Breast epithelium (tissue), 4 donors: ENCODE results near the gene EAPP. TPM values are rescaled to one million over a fixed set of nuclear protein-coding genes. Genes with fewer than 3 reads are reported as not detected.

Experiments
- DNase-seq, 2 donors: peaks; one replicate each; pipeline ENCODE4 v3.0.0-alpha.2; 2019; ENCODE audit warnings: low spot score in 2 of 2
- H3K27ac ChIP-seq, 2 donors: fragments of 200-600 bp; sonication (generic) in 1 of 2; one replicate each; pipeline ENCODE4 v1.5.1; 2016 to 2019; ENCODE audit warnings: mild to moderate bottlenecking in 1 of 2
- H3K27me3 ChIP-seq, 2 donors: fragments of 200-600 bp; sonication (generic) in 1 of 2; one replicate each; pipeline versions ENCODE4 v1.5.1 to v1.6.0; 2017 to 2019; ENCODE audit warnings: control low read depth in 1 of 2, mild to moderate bottlenecking in 1 of 2
- H3K36me3 ChIP-seq: fragments of 200-600 bp; one replicate; pipeline ENCODE4 v1.5.1; 2019
- H3K4me1 ChIP-seq, 2 donors: fragments of 200-600 bp; sonication (generic); one replicate each; pipeline ENCODE4 v1.5.1; 2016 to 2019; ENCODE audit warnings: control low read depth in 1 of 2
- H3K4me3 ChIP-seq, 3 donors: fragments of 200-600 bp; sonication (generic); 1 replicate in 2 of 3; 2 replicates in 1 of 3; pipeline ENCODE4 v1.5.1; 2016 to 2019; ENCODE audit warnings: mild to moderate bottlenecking in 3 of 3, moderate library complexity in 2 of 3
- H3K9me3 ChIP-seq, 2 donors: fragments of 200-600 bp; sonication (generic) in 1 of 2; one replicate each; pipeline ENCODE4 v1.5.1; 2016 to 2019; ENCODE audit warnings: control low read depth in 1 of 2
- POLR2A ChIP-seq: fragments of 450-650 bp; IDR thresholded peaks from one replicate; pipeline ENCODE4 v1.6.1; 2016; ENCODE audit warnings: antibody characterized with exemption, mild to moderate bottlenecking, moderate library complexity
- POLR2AphosphoS5 ChIP-seq, 3 donors: sonication (generic); formaldehyde crosslinking; IDR thresholded peaks; one replicate each; pipeline ENCODE4 v1.6.1; 2017; ENCODE audit warnings: antibody characterized with exemption in 3 of 3
- intact Hi-C: fragments of 100-400 bp; cut with DNase I; formaldehyde crosslinking; loops from one replicate; pipeline ENCODE4 v1.15.1; 2023; ENCODE audit warnings: low total_unique reads
- total RNA-seq, 3 donors: library from RNA; depleted of rRNA; stranded (reverse); fragments of >200 nt; gene quantifications; one replicate each; pipeline ENCODE4 v1.1.0, GENCODE V29; 2016
- TF ChIP-seq, protein P1 (sequence below), 3 donors: fragments of 450-650 bp; IDR thresholded peaks; one replicate each; pipeline ENCODE4 v1.5.1; 2016 to 2017; ENCODE audit warnings: antibody characterized with exemption in 3 of 3, mild to moderate bottlenecking in 3 of 3, moderate library complexity in 3 of 3

Gene EAPP, protein sequence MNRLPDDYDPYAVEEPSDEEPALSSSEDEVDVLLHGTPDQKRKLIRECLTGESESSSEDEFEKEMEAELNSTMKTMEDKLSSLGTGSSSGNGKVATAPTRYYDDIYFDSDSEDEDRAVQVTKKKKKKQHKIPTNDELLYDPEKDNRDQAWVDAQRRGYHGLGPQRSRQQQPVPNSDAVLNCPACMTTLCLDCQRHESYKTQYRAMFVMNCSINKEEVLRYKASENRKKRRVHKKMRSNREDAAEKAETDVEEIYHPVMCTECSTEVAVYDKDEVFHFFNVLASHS
- total RNA-seq: 10 to 100 TPM; 43.3 to 81.2 (median 43.8) TPM

DNA sequence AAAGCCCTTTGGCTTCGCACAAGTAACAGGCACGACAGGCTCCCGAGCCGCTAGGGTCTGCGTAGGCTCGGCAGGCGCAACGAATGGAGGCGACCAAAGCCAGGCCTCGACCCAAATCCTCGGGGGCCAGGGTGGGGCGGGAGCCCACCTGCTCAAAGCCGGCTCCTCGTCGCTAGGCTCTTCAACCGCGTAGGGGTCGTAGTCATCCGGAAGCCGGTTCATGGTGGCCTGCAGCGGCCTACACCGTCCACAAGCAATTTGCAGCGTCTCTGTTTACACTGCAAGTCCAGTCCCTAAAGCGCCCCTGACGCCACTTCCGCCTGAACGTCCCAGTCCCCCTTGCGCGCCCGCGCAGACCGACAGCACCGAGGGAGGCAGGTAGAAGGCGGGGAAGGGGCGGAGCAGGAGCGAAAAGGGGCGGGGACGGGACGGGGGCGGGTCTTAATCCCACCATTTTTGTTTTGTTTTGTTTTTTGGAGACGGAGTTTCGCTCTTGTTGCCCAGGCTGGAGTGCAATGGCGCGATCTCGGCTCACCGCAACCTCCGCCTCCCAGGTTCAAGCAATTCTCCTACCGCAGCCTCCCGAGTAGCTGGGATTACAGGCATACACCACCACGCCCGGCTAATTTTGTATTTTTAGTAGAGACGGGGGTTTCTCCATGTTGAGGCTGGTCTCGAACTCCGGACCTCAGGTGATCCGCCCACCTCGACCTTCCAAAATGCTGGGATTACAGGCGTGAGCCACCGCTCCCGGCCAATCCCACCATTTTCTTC lies at the start of gene EAPP:
TSS of gene EAPP (minus strand) at position 295 of the 774 bp plus-strand sequence. CDS start at position 222, 73 bp downstream.
- peak within 1 kb of the TSS; percentile 97 to 99 for H3K27ac ChIP-seq
- TF ChIP-seq POLR2A: peak; percentile 88
- TF ChIP-seq POLR2AphosphoS5 (IDR thresholded peaks at IDR 0.05): peak; percentile 86 to 98 (median 98)
- TF ChIP-seq, protein P1, sequence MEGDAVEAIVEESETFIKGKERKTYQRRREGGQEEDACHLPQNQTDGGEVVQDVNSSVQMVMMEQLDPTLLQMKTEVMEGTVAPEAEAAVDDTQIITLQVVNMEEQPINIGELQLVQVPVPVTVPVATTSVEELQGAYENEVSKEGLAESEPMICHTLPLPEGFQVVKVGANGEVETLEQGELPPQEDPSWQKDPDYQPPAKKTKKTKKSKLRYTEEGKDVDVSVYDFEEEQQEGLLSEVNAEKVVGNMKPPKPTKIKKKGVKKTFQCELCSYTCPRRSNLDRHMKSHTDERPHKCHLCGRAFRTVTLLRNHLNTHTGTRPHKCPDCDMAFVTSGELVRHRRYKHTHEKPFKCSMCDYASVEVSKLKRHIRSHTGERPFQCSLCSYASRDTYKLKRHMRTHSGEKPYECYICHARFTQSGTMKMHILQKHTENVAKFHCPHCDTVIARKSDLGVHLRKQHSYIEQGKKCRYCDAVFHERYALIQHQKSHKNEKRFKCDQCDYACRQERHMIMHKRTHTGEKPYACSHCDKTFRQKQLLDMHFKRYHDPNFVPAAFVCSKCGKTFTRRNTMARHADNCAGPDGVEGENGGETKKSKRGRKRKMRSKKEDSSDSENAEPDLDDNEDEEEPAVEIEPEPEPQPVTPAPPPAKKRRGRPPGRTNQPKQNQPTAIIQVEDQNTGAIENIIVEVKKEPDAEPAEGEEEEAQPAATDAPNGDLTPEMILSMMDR (IDR thresholded peaks at IDR 0.05): peak in 2 of 3 donors; percentile 14 to 23
- intact Hi-C loops: no loop called here
- H3K4me1 ChIP-seq: peaks cover 0 to 4% of the 10 kb centered on the region in 2 donors
- no peaks in the 10 kb centered on the region for H3K36me3 ChIP-seq
- H3K9me3 ChIP-seq: no peaks in the 10 kb centered on the region
- no peaks in the 10 kb centered on the region for H3K27me3 ChIP-seq
- peak; percentile 98 for DNase-seq
- peak within 1 kb of the TSS; percentile 87 to 97 (median 88) for H3K4me3 ChIP-seq

DNA sequence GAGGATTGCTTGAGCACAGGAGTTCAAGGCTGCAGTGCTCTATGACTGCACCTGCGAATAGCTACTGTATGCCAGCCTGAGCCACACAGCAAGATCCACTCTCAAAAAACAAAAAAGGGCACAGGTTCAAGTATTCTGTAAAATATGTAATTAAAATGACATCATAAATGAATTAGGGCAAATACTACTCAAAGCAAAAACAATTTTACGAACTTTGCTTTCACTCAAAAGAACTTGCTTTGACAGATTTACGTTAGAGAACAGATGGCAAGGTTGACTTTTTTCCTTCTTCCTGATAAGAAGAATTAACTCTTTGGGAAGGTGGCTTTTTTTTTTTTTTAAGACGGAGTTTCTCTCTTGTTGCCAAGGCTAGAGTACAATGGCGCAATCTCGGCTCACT lies 44.0 kb upstream of the EAPP start:
- TF ChIP-seq POLR2AphosphoS5 (IDR thresholded peaks at IDR 0.05): no peak
- TF ChIP-seq, protein P1 (IDR thresholded peaks at IDR 0.05): no peak
- no peak for TF ChIP-seq POLR2A
- no peaks in the 10 kb centered on the region for H3K9me3 ChIP-seq
- no peak overlapping the region for H3K27ac ChIP-seq
- H3K27me3 ChIP-seq: no peaks in the 10 kb centered on the region
- H3K4me1 ChIP-seq: no peaks in the 10 kb centered on the region
- intact Hi-C loops: loop anchor here (10.0 kb wide), 1 partner anchor 1539 kb away; no protein-coding TSS in a partner anchor
- DNase-seq: no peak
- H3K4me3 ChIP-seq: no peak overlapping the region
- no peaks in the 10 kb centered on the region for H3K36me3 ChIP-seq

DNA sequence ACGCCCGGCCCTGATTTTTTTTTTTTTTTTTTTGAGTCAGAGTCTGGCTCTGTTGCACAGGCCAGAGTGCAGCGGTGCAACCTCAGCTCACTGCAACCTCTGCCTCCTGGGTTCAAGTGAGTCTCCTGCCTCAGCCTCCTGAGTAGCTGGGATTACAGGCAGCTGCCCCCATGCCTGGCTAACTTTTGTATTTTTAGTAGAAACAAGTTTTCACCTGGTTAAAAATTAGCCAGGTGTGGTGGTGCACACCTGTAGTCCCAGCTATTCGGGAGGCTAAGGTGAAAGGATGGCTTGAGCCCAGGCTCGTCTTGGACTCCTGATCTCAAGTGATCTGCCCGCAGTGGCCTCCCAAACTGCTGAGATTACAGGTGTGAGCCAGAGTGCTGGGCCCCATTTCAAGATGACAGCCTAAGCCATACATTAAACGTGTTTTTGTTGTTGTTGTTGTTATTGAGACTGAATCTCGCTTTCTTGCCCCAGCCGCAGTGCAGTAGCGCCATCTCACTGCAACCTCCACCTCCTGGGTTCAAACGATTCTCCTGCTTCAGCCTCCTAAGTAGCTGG lies 42.7 kb upstream of the EAPP start:
- no peaks in the 10 kb centered on the region for H3K4me1 ChIP-seq
- H3K9me3 ChIP-seq: no peaks in the 10 kb centered on the region
- H3K27ac ChIP-seq: no peak overlapping the region
- H3K27me3 ChIP-seq: no peaks in the 10 kb centered on the region
- TF ChIP-seq, protein P1 (IDR thresholded peaks at IDR 0.05): no peak
- TF ChIP-seq POLR2AphosphoS5 (IDR thresholded peaks at IDR 0.05) (no peak), POLR2A (no peak)
- H3K4me3 ChIP-seq: no peak overlapping the region
- no peaks in the 10 kb centered on the region for H3K36me3 ChIP-seq
- intact Hi-C loops: loop anchor here (10.0 kb wide), 1 partner anchor 1537 kb away; no protein-coding TSS in a partner anchor
- peak in 1 of 2 donors; percentile 9 for DNase-seq

DNA sequence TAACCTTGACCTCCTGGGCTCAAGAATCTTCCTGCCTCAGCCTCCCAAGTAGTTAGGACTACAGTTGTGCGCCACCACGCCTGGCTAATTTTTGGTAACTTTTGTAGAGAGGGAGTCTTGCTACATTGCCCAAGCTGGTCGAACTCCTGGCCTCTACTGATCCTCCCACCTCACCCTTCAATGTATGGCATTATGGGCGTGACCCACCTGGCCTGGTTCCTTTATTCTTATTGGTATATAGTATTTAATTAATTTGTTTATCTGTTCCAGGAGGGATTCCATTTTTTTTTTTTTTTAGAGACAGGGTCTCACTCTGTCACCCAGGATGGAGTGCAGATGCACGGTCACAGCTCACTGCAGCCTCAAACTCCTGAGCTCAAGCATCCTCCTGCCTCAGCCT lies 40.9 kb upstream of the EAPP start:
- DNase-seq: no peak
- H3K4me3 ChIP-seq: no peak overlapping the region
- no peaks in the 10 kb centered on the region for H3K27me3 ChIP-seq
- intact Hi-C loops: loop anchor here (10.0 kb wide), 1 partner anchor 1536 kb away; no protein-coding TSS in a partner anchor
- no peak overlapping the region for H3K27ac ChIP-seq
- TF ChIP-seq, protein P1 (IDR thresholded peaks at IDR 0.05): no peak
- TF ChIP-seq POLR2A (no peak), POLR2AphosphoS5 (IDR thresholded peaks at IDR 0.05) (no peak)
- H3K4me1 ChIP-seq: no peaks in the 10 kb centered on the region
- no peaks in the 10 kb centered on the region for H3K9me3 ChIP-seq
- no peaks in the 10 kb centered on the region for H3K36me3 ChIP-seq
